ENCODE results near the gene HOXC4. TPM values are rescaled to one million over a fixed set of nuclear protein-coding genes. Genes with fewer than 3 reads are reported as not detected.
A peak's percentile ranks its signal among the peaks of the same experiment; 100 is the strongest.

HOXC4 gene
- total and polyA plus RNA-seq, 3 experiments from 2014 or later = 0.37 to 1.4 (median 1.3) TPM

DNA sequence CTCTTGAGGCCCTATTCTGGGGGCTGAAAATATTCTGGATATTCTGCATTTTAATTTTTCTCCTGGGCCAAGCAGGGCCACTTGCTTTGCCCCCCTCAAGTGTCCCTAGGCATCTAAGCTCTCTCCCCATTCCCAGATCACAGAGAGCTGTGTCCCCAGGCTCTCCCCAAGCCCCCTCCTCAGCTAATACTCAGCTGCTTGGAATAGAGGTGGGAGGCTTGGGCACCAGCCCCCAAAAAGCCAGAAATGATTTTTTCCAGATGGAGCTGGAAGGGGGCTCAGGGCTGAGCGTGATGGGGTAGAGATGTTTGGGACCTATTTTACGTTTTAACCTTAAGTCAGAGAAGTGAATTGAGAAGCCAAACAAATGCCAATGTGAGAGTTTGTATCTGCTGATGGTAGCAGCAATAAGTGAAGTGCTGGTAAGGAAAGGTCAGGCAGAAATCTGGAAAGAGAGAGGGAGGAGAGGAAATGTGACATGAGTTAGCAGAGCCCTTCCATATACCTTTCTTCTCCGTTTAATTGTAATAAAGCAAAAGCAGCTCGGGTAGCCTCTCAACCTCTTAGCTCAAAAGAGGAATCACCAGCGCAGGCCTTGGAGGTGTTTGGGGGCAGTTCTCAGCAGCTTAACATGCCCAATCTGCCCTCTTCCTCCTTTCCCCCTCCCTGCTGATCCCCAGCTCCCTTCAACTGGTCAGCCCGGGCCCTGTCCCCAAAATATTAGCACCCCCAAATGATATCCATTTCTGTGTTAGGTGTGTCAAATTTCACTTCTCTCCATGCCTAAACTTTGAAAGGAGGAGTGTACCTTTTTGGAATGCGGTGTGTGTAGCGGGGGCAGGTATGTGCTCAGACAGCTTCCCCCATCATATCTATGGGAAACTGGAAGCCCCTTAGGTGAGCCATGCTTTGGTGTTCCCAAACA, 30.4 kb upstream of the HOXC4 start:
- Mint-ChIP-seq H3K4me1 (peaks cover 7 to 12% (median 7%) of the 10 kb centered on the region in 3 donors), H3K36me3 (no peaks in the 10 kb centered on the region), H3K4me3 (no peak overlapping the region), H3K27ac (no peak overlapping the region), H3K9me3 (peaks cover 0 to 1% (median 0%) of the 10 kb centered on the region in 5 donors), H3K27me3 (peaks cover 52 to 82% of the 10 kb centered on the region in 2 donors)
- H3K4me3 ChIP-seq (ENCODE audit: low read length) = no peak overlapping the region
- H3K36me3 ChIP-seq (ENCODE audit: insufficient read depth, low read length) = no peaks in the 10 kb centered on the region
- no peak for DNase-seq
- peaks cover under 1% of the 10 kb centered on the region for H3K4me1 ChIP-seq (ENCODE audit: insufficient read depth, low read length)
- CTCF ChIA-PET = interaction anchor here (1.0 to 4.1 kb wide), 5 partner anchors 10 to 191 kb away, joined by 3 to 27 read pairs (median 6); partner anchors contain the start of gene HOXC5
- no peak overlapping the region for H3K27ac ChIP-seq (ENCODE audit: low read depth, low read length)
- peaks cover 62% of the 10 kb centered on the region for H3K27me3 ChIP-seq (ENCODE audit: insufficient read depth, low read length, poor library complexity, severe bottlenecking)
- no peaks in the 10 kb centered on the region for H3K9me3 ChIP-seq (ENCODE audit: low read length)
- POLR2A ChIA-PET = interaction anchor here (0.5 kb wide), 1 partner anchor 31 kb away, joined by 5 read pairs; the partner anchor contains the start of gene HOXC4

DNA sequence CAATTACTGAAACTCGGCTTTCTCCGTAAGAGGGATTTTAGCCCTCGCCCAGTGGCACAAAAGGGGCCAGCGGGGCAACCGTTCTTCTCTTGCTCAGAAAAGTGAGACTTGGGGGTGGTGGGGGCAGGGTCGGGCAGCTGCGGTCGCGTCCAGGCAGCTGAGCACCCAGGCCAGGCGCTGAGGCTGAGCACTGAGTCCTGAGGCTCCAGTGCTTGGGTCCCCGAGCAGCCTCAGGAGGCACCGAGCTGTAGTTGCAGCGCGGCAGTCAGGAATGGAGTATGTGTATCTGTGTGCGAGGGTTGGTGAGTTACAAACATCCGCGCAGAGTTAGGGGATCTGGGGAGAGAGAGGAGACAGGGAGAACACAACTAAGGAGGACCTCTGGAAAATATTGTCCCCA, 29.5 kb upstream of the HOXC4 start:
- Histone ChIP-seq H3K27me3 (ENCODE audit: insufficient read depth, low read length, poor library complexity, severe bottlenecking) (peaks cover 68% of the 10 kb centered on the region), H3K36me3 (ENCODE audit: insufficient read depth, low read length) (no peaks in the 10 kb centered on the region), H3K9me3 (ENCODE audit: low read length) (no peaks in the 10 kb centered on the region), H3K4me3 (ENCODE audit: low read length) (no peak overlapping the region), H3K4me1 (ENCODE audit: insufficient read depth, low read length) (peaks cover 5% of the 10 kb centered on the region), H3K27ac (ENCODE audit: low read depth, low read length) (no peak overlapping the region)
- no peak for DNase-seq
- Mint-ChIP-seq H3K4me3 (no peak overlapping the region), H3K4me1 (peaks cover 9 to 18% (median 9%) of the 10 kb centered on the region in 3 donors), H3K9me3 (peaks cover 0 to 1% (median 0%) of the 10 kb centered on the region in 5 donors), H3K36me3 (no peaks in the 10 kb centered on the region), H3K27ac (peak overlapping the region in 1 of 8 donors; percentile 14), H3K27me3 (peaks cover 55 to 89% of the 10 kb centered on the region in 2 donors)
- POLR2A ChIA-PET = no interaction called here
- CTCF ChIA-PET = interaction anchor here (1.0 to 4.1 kb wide), 6 partner anchors 9 to 190 kb away, joined by 3 to 27 read pairs (median 6); partner anchors contain the start of gene HOXC5

DNA sequence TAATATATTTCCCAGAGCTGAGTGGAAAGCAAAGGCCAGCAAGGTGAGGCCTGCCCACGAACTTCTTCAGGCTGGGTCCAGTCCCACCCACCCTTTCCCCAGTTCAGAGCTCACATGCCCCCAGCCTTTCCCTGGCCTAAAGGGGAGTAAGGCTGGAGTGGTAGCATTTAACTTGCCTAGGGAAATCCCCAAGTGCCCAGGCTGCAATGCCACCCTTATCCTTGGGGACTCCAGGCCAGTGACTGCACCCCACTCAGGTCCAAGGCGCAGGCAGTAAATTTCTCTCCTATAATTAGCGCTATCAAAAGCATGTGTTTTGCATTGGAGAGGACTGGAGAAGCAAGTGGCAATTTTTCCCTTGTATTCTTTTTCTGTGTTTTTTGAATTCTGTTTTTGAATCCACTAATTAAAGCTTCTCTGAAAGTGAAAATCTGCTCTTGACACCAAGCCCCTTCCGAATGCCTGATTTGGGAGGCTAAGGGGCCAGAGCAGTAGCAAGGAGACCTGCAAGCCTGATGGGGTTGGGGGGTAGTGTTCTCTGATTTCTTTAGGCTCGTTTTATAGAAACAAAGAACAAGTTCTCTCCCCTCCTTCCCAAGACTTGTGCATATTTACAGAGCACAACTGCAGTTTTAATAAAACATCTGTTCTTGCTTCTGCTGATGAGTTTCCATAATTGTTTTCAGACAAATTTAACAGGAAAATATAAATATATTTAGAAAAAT, 28.9 kb upstream of the HOXC4 start:
- no peaks in the 10 kb centered on the region for H3K36me3 ChIP-seq (ENCODE audit: insufficient read depth, low read length)
- Mint-ChIP-seq H3K9me3 (peaks cover 0 to 1% (median 0%) of the 10 kb centered on the region in 5 donors), H3K27ac (no peak overlapping the region), H3K4me3 (no peak overlapping the region), H3K36me3 (no peaks in the 10 kb centered on the region), H3K27me3 (peaks cover 56 to 91% of the 10 kb centered on the region in 2 donors), H3K4me1 (peaks cover 11 to 17% (median 13%) of the 10 kb centered on the region in 3 donors)
- H3K4me1 ChIP-seq (ENCODE audit: insufficient read depth, low read length) = peaks cover 5% of the 10 kb centered on the region
- H3K27ac ChIP-seq (ENCODE audit: low read depth, low read length) = no peak overlapping the region
- no peak for DNase-seq
- peaks cover 67% of the 10 kb centered on the region for H3K27me3 ChIP-seq (ENCODE audit: insufficient read depth, low read length, poor library complexity, severe bottlenecking)
- no peak overlapping the region for H3K4me3 ChIP-seq (ENCODE audit: low read length)
- POLR2A ChIA-PET = no interaction called here
- no peaks in the 10 kb centered on the region for H3K9me3 ChIP-seq (ENCODE audit: low read length)
- CTCF ChIA-PET = interaction anchor here (0.8 to 4.1 kb wide), 5 partner anchors 8 to 178 kb away, joined by 3 to 27 read pairs (median 4); partner anchors contain the start of gene HOXC5

DNA sequence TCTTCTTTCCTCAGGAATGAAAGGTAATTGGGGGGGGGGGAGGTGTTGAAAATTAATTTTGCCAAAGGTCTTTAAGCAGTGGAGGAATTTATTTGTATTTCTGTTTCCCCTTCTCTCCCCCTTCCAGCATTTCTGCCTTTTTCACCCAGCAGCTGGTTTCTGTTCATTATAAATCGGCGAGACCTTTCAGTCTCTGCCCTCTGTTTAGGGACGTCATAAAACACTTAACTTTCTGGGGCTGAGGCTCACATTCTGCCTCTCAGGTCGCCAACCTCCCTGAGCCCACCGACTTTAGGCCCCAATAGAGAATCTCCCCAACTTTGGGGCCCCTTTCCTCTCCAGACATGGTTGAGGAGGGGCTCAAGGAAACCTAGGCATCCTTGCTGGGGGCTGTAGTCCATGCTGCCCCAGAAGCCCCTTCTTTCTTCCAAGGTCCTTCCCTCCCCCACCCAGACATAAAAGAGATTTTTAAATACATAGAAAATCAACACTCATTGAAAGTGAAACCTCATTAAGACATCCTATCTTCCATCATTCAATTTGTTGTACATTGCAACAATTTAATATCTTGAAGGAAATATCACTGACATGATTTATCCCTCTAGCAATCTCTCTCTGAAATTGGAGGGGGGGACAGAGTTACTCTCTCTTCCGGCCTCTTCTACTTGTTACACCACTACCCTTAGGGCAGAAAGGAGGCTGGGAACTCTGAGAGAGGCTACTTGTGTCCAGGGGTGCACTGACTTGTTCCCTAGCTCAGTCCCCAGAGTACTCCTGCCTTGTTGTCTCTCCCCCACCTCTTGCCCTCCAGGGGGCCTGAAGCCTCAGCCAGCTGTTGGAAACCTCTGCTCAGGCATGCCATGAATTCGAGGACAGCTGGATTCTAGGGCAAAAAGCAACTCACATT, 27.9 kb upstream of the HOXC4 start:
- Histone ChIP-seq H3K27ac (ENCODE audit: low read depth, low read length) (no peak overlapping the region), H3K4me3 (ENCODE audit: low read length) (no peak overlapping the region), H3K9me3 (ENCODE audit: low read length) (no peaks in the 10 kb centered on the region), H3K4me1 (ENCODE audit: insufficient read depth, low read length) (peaks cover 5% of the 10 kb centered on the region), H3K27me3 (ENCODE audit: insufficient read depth, low read length, poor library complexity, severe bottlenecking) (peaks cover 70% of the 10 kb centered on the region), H3K36me3 (ENCODE audit: insufficient read depth, low read length) (no peaks in the 10 kb centered on the region)
- Mint-ChIP-seq H3K36me3 (no peaks in the 10 kb centered on the region), H3K4me1 (peaks cover 13 to 14% (median 13%) of the 10 kb centered on the region in 3 donors), H3K9me3 (no peaks in the 10 kb centered on the region), H3K27ac (peak overlapping the region in 1 of 8 donors; percentile 33), H3K27me3 (peaks cover 55 to 94% of the 10 kb centered on the region in 2 donors), H3K4me3 (no peak overlapping the region)
- no peak for DNase-seq
- CTCF ChIA-PET = interaction anchor here (0.6 to 1.7 kb wide), 4 partner anchors 20 to 177 kb away, joined by 3 to 4 read pairs (median 3); partner anchors contain the start of gene HOXC9
- POLR2A ChIA-PET = no interaction called here

DNA sequence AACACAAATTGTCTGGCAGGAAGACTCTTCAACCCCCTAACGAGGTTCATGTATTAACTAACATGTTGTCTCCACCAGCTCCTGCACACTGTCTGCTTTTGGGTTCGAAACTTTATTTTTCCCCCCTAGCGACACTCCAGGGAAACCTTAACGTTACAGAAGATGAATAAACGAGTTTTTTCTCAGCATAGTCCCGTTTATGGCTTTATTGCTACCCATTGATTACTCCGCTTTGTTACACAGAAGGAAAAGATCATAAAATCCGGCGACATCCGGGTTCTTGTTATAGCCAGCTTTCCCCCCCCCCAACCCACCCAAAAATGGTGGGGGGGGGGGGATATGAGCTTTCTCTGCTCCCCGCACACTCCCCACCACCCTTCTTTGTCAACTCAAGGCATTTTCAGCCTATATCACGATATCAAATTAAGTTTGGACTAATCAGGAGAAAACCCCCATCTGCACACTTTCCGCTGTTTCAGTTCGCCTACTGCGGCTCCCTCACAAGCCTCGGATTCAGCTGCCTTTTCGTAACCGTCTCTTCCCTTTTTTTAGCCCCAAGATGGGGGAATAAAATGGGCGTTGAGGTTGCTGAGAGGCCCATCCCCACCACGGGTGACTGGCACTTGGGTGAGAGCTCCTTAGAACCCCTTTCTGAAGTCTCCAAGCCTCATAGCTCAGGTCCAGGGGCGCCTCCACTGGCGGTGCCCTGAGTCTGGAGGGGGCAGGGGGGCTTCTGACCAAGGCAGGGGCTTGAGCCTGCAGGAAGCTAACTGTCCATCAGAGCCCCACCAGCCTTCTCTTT, 26.8 kb upstream of the HOXC4 start:
- Mint-ChIP-seq H3K36me3 (no peaks in the 10 kb centered on the region), H3K27me3 (peaks cover 56 to 91% of the 10 kb centered on the region in 2 donors), H3K9me3 (no peaks in the 10 kb centered on the region), H3K27ac (no peak overlapping the region), H3K4me1 (peaks cover 13 to 14% (median 14%) of the 10 kb centered on the region in 3 donors), H3K4me3 (no peak overlapping the region)
- H3K27me3 ChIP-seq (ENCODE audit: insufficient read depth, low read length, poor library complexity, severe bottlenecking) = peaks cover 74% of the 10 kb centered on the region
- H3K9me3 ChIP-seq (ENCODE audit: low read length) = no peaks in the 10 kb centered on the region
- ChIA-PET CTCF (interaction anchor here (0.6 to 2.6 kb wide), 3 partner anchors 21 to 174 kb away, joined by 3 to 12 read pairs (median 3); partner anchors contain the start of gene HOXC9), POLR2A (no interaction called here)
- H3K27ac ChIP-seq (ENCODE audit: low read depth, low read length) = no peak overlapping the region
- H3K4me3 ChIP-seq (ENCODE audit: low read length) = no peak overlapping the region
- no peaks in the 10 kb centered on the region for H3K36me3 ChIP-seq (ENCODE audit: insufficient read depth, low read length)
- peaks cover 5% of the 10 kb centered on the region for H3K4me1 ChIP-seq (ENCODE audit: insufficient read depth, low read length)
- no peak for DNase-seq

GRCh38 chr12:54027442-54027786, 26.2 kb upstream of the HOXC4 start:
- Histone ChIP-seq H3K27ac (ENCODE audit: low read depth, low read length) (no peak overlapping the region), H3K9me3 (ENCODE audit: low read length) (no peaks in the 10 kb centered on the region), H3K27me3 (ENCODE audit: insufficient read depth, low read length, poor library complexity, severe bottlenecking) (peaks cover 74% of the 10 kb centered on the region), H3K4me1 (ENCODE audit: insufficient read depth, low read length) (peaks cover 7% of the 10 kb centered on the region), H3K4me3 (ENCODE audit: low read length) (no peak overlapping the region), H3K36me3 (ENCODE audit: insufficient read depth, low read length) (no peaks in the 10 kb centered on the region)
- no peak for DNase-seq
- CTCF ChIA-PET = interaction anchor here (1.0 to 2.6 kb wide), 3 partner anchors 21 to 187 kb away, joined by 3 to 12 read pairs (median 3); no protein-coding TSS in a partner anchor
- Mint-ChIP-seq H3K4me1 (peaks cover 13 to 17% (median 14%) of the 10 kb centered on the region in 3 donors), H3K4me3 (no peak overlapping the region), H3K9me3 (peaks cover 0 to under 1% (median 0%) of the 10 kb centered on the region in 5 donors), H3K36me3 (no peaks in the 10 kb centered on the region), H3K27me3 (peaks cover 60 to 91% of the 10 kb centered on the region in 2 donors), H3K27ac (no peak overlapping the region)
- POLR2A ChIA-PET = no interaction called here

Measured in CD8-positive, alpha-beta memory T cell (primary cell).